Activated naive CD8-positive, alpha-beta T cell treated with anti-CD3 and anti-CD28 coated beads, Interleukin-2, amount 50 U/mL, for 24 hours (primary cell): ENCODE measurements around the gene RHEB.

Source experiments
- ATAC-seq: fragments of 150-1000 bp; cut with Tn5 transposase; one replicate; pipeline ENCODE4 v1.10.0; 2021
- DNase-seq: peaks from one replicate; pipeline ENCODE4 v3.0.0; 2021
- H3K27ac Mint-ChIP-seq: one replicate; pipeline ENCODE4 v1.8.0; 2021; ENCODE audit warnings: mild to moderate bottlenecking, mixed read lengths
- H3K27me3 Mint-ChIP-seq: one replicate; pipeline ENCODE4 v1.8.0; 2021; ENCODE audit warnings: mixed read lengths
- H3K36me3 Mint-ChIP-seq: one replicate; pipeline ENCODE4 v1.8.0; 2021; ENCODE audit warnings: low read depth, mixed read lengths
- H3K4me1 Mint-ChIP-seq: one replicate; pipeline ENCODE4 v1.8.0; 2021; ENCODE audit warnings: mixed read lengths
- H3K4me3 Mint-ChIP-seq: one replicate; pipeline ENCODE4 v1.8.0; 2021; ENCODE audit warnings: mild to moderate bottlenecking, moderate library complexity, mixed read lengths
- H3K9me3 Mint-ChIP-seq: one replicate; pipeline ENCODE4 v1.8.0; 2021; ENCODE audit warnings: mixed read lengths

RHEB gene, protein sequence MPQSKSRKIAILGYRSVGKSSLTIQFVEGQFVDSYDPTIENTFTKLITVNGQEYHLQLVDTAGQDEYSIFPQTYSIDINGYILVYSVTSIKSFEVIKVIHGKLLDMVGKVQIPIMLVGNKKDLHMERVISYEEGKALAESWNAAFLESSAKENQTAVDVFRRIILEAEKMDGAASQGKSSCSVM

DNA sequence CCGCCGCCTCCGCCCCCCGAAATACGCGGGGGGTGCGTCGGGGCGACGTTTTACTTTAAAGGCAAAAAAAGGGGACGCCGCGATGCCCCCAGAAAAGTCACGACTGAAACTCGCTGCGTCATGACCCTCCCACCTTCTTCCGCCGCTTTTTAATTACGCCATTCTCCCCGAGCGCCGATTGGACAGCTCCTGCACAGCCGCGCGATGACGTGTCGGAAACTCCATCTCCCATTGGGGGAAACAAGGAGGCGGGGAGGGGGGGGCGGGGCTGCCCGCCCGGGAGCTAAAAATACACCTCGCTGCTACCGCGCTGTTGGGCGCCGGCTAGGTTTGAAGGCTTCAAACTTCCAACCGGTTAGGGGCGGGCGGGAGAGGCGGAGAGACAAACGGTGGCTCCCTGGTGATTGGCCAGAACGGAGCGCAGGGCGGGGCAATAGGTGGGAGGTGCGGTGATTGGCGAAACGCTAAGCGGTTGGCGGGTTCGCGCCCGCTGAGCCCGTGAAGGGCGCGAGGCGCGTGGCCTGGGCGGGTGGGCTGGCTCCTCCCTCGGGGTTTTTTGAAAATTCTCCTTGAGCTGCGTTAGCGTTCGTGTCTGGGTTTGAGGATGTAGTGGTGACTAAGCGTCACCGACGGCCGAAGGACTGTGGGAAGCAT, at the start of gene RHEB:
Gene RHEB (minus strand): TSS at position 131 of the 654 bp plus-strand sequence. CDS start 384 bp downstream, outside the sequence.
- ATAC-seq (peak; percentile 87), DNase-seq (peak; percentile 98)
- H3K4me3 Mint-ChIP-seq, result peak within 1 kb of the TSS; percentile 94
- peak within 1 kb of the TSS; percentile 96 for H3K27ac Mint-ChIP-seq
- peaks cover 13% of the 10 kb centered on the region for H3K36me3 Mint-ChIP-seq
- H3K9me3 Mint-ChIP-seq, result no peaks in the 10 kb centered on the region
- peaks cover 42% of the 10 kb centered on the region for H3K4me1 Mint-ChIP-seq
- peaks cover 2% of the 10 kb centered on the region for H3K27me3 Mint-ChIP-seq

DNA sequence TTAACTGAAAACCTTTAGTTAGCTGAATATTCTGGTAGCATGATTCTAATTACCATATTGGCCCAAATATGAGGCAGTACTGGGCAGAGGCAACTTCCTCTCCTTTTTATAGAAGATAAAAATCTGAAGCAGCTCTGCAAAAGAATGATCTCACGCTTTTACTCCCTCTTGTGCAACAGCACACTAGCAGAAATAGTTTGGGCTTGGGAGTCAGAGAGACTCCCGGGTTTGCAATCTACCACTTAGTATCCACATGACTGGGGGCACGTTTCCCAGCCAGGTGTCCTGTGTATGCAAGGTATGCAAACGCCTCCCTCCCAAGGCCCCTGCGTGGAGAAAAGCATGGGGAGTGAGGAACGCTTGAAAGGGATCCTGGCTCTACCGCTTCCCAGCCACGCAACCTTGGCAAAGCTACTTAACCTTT, 47.2 kb upstream of the RHEB start:
- Mint-ChIP-seq H3K4me3 (no peak overlapping the region), H3K4me1 (no peaks in the 10 kb centered on the region), H3K27me3 (no peaks in the 10 kb centered on the region), H3K27ac (no peak overlapping the region), H3K9me3 (no peaks in the 10 kb centered on the region), H3K36me3 (peaks cover 10% of the 10 kb centered on the region)
- DNase-seq (no peak), ATAC-seq (no peak)

DNA sequence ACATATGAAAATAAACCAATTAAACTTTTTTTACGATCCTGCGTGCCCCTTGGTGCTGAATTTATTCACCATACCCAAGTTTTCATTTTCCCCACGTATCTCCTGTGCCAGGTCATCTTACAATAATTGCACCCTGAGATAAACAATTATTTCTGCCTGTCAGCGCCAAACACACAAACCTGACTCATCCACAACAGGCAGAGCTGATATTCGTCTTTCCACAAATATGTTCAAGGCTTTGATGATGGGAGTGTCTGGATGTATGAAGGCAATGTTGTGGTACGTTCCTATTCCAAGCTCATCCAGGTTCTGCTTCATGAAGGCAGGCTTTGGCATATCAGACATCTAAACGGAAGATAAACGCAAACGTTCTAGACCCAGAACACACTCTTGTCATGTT, 45.8 kb upstream of the RHEB start:
- Mint-ChIP-seq H3K27me3 (no peaks in the 10 kb centered on the region), H3K36me3 (peaks cover 13% of the 10 kb centered on the region), H3K27ac (no peak overlapping the region), H3K9me3 (no peaks in the 10 kb centered on the region), H3K4me1 (no peaks in the 10 kb centered on the region), H3K4me3 (no peak overlapping the region)
- ATAC-seq (no peak), DNase-seq (no peak)

DNA sequence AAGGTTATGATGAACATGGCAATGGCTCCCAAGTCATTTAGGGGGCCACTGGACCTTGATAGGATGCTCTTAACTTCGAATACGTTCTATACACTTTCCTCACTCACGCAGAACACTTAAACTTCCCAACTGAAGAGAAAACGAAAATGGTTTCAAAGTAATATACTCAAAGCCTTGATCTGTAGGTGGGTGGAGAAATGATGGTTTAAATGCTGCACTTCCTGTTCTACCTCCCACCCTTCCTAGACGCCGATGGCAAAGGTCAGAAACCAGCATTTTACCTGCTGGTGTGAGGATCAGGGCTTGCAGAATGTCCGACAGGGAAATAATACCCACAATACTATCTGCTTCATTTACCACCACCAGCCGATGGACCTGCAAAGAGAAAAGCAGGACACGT, 40.5 kb upstream of the RHEB start:
- no peaks in the 10 kb centered on the region for H3K9me3 Mint-ChIP-seq
- H3K4me3 Mint-ChIP-seq, result no peak overlapping the region
- peaks cover 12% of the 10 kb centered on the region for H3K4me1 Mint-ChIP-seq
- ATAC-seq (no peak), DNase-seq (no peak)
- H3K27ac Mint-ChIP-seq, result peak overlapping the region; percentile 86
- no peaks in the 10 kb centered on the region for H3K27me3 Mint-ChIP-seq
- H3K36me3 Mint-ChIP-seq, result peaks cover 9% of the 10 kb centered on the region

DNA sequence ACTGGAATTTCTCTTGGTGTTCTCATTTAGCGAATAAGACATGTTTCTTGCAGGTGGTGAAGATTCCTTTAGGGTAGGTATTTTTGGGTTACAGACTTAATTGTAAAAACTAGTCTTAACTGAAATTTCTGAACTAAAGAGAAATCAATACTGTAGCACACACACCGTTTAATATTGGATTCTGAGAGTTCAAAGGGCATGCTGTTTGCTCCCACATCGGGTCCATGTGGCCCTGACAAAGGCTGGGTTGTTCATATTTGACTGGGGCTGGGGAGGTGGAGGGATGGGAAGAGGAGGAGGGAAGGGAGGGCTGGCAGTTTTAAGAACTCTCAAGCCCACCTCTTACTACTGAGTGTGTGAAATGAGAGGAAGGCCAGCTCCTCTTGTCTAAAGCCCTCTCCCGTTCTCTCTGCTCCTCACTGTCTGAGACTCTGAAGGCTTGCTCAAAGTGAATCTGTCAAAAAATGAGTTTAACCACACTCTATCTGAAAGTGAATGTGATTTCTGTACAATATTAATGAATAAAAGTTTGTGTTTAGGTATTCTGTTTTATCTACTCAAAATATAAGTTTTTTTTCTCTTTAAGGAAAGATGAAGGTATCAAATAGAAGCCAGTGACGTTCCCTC, 40.0 kb upstream of the RHEB start:
- H3K4me3 Mint-ChIP-seq, result no peak overlapping the region
- peaks cover 12% of the 10 kb centered on the region for H3K4me1 Mint-ChIP-seq
- no peaks in the 10 kb centered on the region for H3K27me3 Mint-ChIP-seq
- H3K27ac Mint-ChIP-seq, result peak overlapping the region; percentile 86
- ATAC-seq, result no peak
- no peak for DNase-seq
- H3K36me3 Mint-ChIP-seq, result peaks cover 9% of the 10 kb centered on the region
- no peaks in the 10 kb centered on the region for H3K9me3 Mint-ChIP-seq

DNA sequence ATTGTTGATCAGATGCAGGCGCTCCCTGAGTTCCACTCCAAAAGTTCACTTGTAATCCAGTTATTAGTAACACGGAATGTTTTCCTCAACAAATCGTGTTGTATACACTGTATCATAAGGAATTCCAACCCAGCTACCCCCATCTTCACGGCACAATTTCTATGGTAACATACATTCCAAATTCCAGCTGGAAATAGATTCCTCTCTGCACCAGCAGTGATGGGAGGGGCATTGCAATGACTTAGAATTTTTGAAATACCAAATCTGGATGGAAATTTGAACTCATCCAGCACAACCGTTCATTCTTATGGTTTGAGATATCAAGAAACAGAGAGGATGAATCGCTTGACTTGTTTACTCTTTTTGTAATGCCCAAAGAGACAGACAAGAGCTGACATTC, 38.9 kb upstream of the RHEB start:
- H3K4me1 Mint-ChIP-seq, result peaks cover 12% of the 10 kb centered on the region
- peaks cover 9% of the 10 kb centered on the region for H3K36me3 Mint-ChIP-seq
- no peak overlapping the region for H3K27ac Mint-ChIP-seq
- ATAC-seq (no peak), DNase-seq (no peak)
- H3K4me3 Mint-ChIP-seq, result no peak overlapping the region
- no peaks in the 10 kb centered on the region for H3K27me3 Mint-ChIP-seq
- H3K9me3 Mint-ChIP-seq, result no peaks in the 10 kb centered on the region

DNA sequence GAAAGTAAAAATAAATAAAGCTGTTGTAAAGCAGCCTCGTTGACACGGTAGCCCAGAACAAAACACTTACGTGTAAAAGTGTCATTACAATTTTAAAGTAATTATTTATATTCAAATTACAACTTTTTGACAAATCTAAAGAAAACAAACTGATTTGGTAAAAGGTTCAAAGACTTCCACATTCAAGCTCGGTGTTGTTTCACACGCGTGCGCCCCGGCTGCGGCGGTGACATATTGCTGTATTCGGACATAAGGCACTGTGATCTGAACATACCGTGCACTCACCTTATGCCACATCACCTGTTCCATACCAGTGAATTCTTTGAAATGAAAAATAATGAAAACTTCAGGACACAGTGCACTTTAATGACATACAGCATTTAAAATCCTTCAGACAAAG, 36.9 kb upstream of the RHEB start:
- DNase-seq (no peak), ATAC-seq (no peak)
- peaks cover 6% of the 10 kb centered on the region for H3K36me3 Mint-ChIP-seq
- H3K9me3 Mint-ChIP-seq, result no peaks in the 10 kb centered on the region
- H3K4me3 Mint-ChIP-seq, result no peak overlapping the region
- no peak overlapping the region for H3K27ac Mint-ChIP-seq
- H3K27me3 Mint-ChIP-seq, result peaks cover 4% of the 10 kb centered on the region
- H3K4me1 Mint-ChIP-seq, result peaks cover 12% of the 10 kb centered on the region

DNA sequence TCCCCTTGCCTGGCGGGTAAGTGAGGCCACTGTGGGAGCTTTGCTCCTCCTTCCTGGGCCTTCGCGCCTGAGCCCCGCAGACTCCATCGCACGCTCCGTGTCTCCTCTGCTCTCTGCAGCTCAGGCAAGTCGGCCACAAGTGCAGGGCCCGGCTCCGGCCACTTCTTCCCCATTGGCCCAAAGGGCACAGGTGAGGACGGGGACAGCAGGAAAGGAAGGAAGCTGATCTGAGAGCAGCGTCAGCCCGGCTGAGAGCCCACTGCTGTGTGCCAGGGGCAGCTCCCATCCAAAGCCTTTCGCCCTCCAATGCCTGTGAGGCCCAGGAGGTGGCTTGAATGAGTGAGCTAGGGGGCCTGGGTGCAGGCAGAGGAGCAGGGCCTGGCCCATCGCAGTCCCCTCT, 33.7 kb upstream of the RHEB start:
- DNase-seq (no peak), ATAC-seq (no peak)
- Mint-ChIP-seq H3K36me3 (peaks cover 3% of the 10 kb centered on the region), H3K4me1 (no peaks in the 10 kb centered on the region), H3K27me3 (peaks cover 4% of the 10 kb centered on the region), H3K9me3 (no peaks in the 10 kb centered on the region), H3K27ac (no peak overlapping the region), H3K4me3 (no peak overlapping the region)

DNA sequence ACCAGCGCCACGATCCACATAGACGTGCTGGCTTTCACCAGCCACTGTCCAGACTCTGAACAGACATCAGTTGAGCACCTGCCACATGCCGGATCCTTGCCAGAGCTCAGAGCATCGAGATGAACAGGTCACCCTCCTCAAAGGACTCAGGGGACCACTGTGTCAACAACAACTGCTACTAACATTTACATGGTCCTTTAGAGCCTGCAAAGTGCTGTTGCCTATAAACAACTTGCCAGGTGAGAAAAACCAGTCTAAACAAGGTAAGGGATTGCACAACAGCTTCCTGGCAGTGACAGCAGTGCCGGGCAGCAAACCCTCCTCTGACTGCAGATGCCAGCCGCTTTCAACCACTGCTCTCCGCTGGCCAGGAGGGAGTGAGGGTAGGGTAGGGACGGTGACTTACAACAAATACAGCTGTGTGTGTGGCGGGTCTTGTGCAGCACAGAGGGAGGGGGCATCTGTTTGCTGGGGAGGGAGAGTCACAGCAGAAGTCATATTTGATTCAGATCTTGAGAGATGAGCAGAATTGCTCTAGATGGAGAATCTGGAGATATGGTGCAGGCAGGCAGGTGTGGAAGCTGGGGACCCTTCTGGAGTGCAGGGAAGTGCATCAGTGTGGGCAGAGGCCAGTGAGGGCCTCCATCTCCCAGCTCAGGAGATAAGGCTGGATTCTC, 32.8 kb upstream of the RHEB start:
- no peaks in the 10 kb centered on the region for H3K9me3 Mint-ChIP-seq
- no peak overlapping the region for H3K27ac Mint-ChIP-seq
- no peak for DNase-seq
- ATAC-seq, result no peak
- no peak overlapping the region for H3K4me3 Mint-ChIP-seq
- H3K27me3 Mint-ChIP-seq, result peaks cover 4% of the 10 kb centered on the region
- H3K4me1 Mint-ChIP-seq, result no peaks in the 10 kb centered on the region
- H3K36me3 Mint-ChIP-seq, result no peaks in the 10 kb centered on the region

DNA sequence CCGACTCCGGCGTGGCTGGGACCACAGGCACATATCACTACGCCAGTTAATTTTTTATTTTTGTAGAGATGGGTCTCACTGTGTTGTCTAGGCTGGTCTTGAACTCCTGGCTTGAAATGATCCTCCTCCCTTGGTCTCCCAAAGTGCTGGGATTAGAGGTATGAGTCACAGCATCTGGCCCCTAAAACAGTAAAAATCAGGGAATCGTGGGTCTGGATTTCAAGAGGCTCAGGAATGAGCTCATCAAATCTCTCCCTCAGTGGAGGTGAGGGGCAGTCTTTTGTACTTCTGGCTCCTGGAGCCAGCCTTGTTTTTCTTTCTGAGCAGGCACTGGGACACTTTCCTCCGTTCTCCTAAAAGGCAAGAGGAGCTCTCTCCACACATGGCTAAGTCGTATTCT, 32.1 kb upstream of the RHEB start:
- Mint-ChIP-seq H3K9me3 (no peaks in the 10 kb centered on the region), H3K27ac (no peak overlapping the region), H3K27me3 (peaks cover 7% of the 10 kb centered on the region), H3K4me3 (no peak overlapping the region), H3K4me1 (no peaks in the 10 kb centered on the region), H3K36me3 (no peaks in the 10 kb centered on the region)
- DNase-seq (no peak), ATAC-seq (no peak)

DNA sequence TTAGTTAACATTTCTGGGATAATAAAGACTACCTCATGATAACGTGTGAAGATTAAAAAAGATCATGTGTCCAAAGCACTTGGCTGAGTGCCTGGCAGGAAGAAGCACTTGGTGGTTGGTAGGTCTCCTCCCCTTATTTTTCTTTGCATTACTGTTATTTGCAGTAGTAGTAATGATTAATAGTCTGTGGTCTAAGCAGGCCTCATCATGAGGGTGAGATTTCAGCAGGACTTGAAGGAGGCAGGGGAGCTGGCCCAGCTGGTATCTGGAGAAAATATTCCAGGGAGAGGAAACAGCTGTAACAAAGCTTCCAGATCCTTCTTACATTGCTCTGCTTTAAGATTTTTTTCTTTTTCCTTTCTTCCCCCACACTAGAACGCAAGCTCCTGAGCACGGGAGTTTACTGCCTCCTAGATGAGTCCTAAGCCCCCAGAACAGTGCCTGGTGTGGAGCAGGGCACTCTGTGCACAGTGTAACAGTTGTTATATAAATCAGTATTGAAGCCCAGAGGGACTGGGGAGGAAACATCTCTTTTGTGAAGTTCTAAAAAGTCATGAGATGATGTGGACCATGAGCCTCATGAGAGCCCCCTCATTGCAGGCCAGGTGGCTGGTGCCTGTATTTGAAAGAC, 31.1 kb upstream of the RHEB start:
- DNase-seq (no peak), ATAC-seq (no peak)
- Mint-ChIP-seq H3K27me3 (peaks cover 15% of the 10 kb centered on the region), H3K36me3 (no peaks in the 10 kb centered on the region), H3K4me1 (no peaks in the 10 kb centered on the region), H3K9me3 (no peaks in the 10 kb centered on the region), H3K4me3 (no peak overlapping the region), H3K27ac (no peak overlapping the region)

DNA sequence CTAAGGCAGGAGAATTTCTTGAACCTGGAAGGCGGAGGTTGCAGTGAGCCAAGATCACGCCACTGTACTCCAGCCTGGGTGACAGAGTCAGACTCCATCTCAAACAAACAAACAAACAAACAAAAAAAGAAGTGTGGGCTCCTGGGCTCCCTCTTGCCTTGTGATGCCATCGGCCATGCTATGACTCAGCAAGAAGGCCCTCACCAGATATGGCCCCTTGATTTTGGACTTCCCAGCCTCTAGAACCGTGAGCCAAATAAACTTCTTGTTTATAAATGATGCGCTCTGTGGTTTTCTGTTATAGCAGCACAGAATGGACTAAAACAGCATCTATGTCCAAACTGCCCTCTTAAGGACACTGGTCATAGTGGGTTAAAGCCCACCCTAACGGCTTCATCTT, 29.9 kb upstream of the RHEB start:
- no peak for ATAC-seq
- H3K36me3 Mint-ChIP-seq, result no peaks in the 10 kb centered on the region
- no peak overlapping the region for H3K27ac Mint-ChIP-seq
- H3K4me1 Mint-ChIP-seq, result no peaks in the 10 kb centered on the region
- peaks cover 21% of the 10 kb centered on the region for H3K27me3 Mint-ChIP-seq
- H3K9me3 Mint-ChIP-seq, result no peaks in the 10 kb centered on the region
- H3K4me3 Mint-ChIP-seq, result no peak overlapping the region
- DNase-seq, result no peak

DNA sequence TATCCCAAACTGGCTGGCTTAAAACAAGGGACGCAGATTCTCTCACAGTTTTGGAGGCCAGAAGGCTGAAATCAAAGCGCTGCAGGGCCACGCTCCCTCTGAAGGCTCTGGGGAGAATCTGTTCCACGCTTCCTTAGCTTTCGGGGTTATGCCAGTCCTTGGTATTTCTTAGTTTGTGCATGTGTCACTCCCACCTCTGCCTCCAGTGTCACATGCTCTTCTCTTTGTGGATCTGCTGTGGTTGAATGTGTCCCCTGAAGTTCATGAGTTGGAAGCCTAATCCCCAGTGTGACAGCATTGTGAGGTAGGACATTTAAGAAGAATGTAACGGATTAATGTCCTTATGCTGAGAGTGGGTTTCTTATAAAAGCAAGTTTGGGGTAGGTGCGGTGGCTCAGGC, 29.4 kb upstream of the RHEB start:
- Mint-ChIP-seq H3K27me3 (peaks cover 23% of the 10 kb centered on the region), H3K4me1 (no peaks in the 10 kb centered on the region), H3K36me3 (no peaks in the 10 kb centered on the region), H3K9me3 (no peaks in the 10 kb centered on the region), H3K27ac (no peak overlapping the region), H3K4me3 (no peak overlapping the region)
- ATAC-seq (no peak), DNase-seq (no peak)

DNA sequence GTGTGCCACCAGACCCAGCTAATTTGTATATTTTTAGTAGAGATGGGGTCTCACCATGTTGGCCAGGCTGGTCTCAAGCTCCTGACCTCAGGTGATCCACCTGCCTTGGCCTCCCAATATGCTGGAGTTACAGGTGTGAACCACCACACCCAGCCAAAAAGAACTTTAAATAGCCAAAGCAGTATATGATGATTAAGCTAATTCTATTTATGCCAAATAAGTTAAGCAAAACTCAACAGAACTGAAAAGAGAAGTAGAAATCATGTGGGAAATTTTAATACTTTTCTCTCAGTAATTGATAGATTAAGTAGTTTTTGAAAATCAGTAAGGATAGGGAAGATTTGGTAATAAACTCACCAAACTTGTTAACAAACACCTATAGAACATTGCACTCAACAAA, 24.5 kb upstream of the RHEB start:
- ATAC-seq (no peak), DNase-seq (no peak)
- no peaks in the 10 kb centered on the region for H3K4me1 Mint-ChIP-seq
- H3K4me3 Mint-ChIP-seq, result no peak overlapping the region
- no peaks in the 10 kb centered on the region for H3K36me3 Mint-ChIP-seq
- no peaks in the 10 kb centered on the region for H3K9me3 Mint-ChIP-seq
- peaks cover 23% of the 10 kb centered on the region for H3K27me3 Mint-ChIP-seq
- H3K27ac Mint-ChIP-seq, result no peak overlapping the region
